HG02852 (cell line): ENCODE measurements around the gene LRP10.

Source experiments
- ATAC-seq: cut with Tn5 transposase; IDR thresholded peaks from one replicate; pipeline ENCODE4 v1.9.1; 2021; ENCODE audit warnings: mild to moderate bottlenecking, moderate library complexity; ENCODE audit not compliant: unreplicated experiment

Gene LRP10

GRCh38 chr14:22915886-22916521, 44.5 kb downstream of the LRP10 start:
- no peak for ATAC-seq

GRCh38 chr14:22918804-22919600, 47.5 kb downstream of the LRP10 start, which contains the start of gene RBM23:
Gene RBM23, minus strand, starts transcription at chr14:22919149.
- peak; percentile 92 for ATAC-seq

GRCh38 chr14:22919601-22919921, 48.0 kb downstream of the LRP10 start:
- ATAC-seq = no peak

DNA sequence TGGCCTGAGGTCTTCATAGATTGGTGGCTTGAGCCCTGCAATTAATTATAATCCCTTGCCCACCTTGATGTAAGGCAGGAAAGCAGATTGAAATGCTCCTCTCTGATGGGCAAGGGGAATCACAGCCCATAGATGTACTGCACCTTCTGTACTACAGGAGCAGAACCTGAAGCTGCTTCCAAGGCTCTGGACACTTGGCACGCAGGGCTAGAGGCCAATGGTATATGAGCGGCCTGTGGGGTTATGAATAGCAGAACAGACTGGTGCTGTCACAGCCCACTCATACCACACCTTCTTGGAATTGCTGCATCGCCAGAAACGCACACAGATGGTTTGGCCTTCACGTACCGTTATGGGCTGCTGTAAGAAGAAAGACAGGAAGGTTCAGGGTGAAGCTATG, 49.2 kb downstream of the LRP10 start:
- ATAC-seq = no peak

- no peak for ATAC-seq
Measured at GRCh38 chr14:22922294-22922693, 50.8 kb downstream of the LRP10 start.

DNA sequence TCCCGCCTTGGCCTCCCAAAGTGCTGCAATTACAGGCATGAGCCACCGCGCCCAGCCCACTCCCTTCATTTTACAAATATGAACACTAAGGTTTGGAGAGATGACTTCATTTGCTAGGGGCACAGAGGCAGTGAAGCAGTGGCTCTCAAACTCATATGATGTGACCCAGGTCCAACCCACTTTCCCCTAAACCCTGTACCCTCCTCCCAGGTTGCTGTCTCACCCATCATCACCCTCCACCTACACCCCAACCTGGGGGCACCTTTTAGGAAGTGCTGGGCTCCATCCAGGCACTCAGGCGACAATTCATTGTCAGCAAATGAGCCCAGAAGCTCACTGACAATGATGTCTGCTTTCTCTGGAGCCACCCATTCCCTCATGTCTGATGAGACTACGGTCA, 52.2 kb downstream of the LRP10 start:
- ATAC-seq = no peak

GRCh38 chr14:22925513-22925912, 54.0 kb downstream of the LRP10 start:
- no peak for ATAC-seq

- ATAC-seq = no peak
Measured at GRCh38 chr14:22926316-22926715, 54.8 kb downstream of the LRP10 start.

GRCh38 chr14:22928237-22929103, 56.9 kb downstream of the LRP10 start:
- no peak for ATAC-seq

GRCh38 chr14:22929104-22929960, 57.8 kb downstream of the LRP10 start, which contains the start of gene PRMT5:
Gene PRMT5, minus strand, starts transcription at chr14:22929376. Its CDS starts 15 bp downstream, at chr14:22929361.
- ATAC-seq = peak; percentile 92

DNA sequence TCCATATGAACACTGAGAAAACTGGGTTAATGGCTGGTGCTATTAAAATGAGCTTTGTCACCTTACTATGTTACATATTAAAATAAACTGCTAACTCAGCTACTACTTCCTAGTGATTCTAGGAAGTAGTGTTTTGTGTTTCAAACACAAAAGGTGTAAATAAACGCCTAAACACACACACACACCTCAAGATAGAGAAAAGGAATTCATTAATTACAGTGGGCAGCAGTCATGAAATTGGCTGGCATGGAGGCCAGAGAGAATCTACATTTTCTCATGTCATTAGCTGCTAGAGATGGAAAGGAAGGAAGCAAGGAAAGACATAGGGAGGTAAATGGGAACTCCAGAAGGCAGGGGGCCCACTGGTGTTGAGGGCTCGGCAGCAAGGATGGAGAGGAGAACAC, 58.4 kb downstream of the LRP10 start:
- ATAC-seq = no peak
